Stimulated activated effector memory CD8-positive, alpha-beta T cell treated with anti-CD3 and anti-CD28 coated beads, Interleukin-12 subunit alpha, Interleukin-12 subunit beta, amount 100 ng/mL, for 72 hours (primary cell): ENCODE data around the gene JADE2.
A peak's percentile ranks its signal among the peaks of the same experiment; 100 is the strongest.

Experiments
- ATAC-seq: fragments of 150-1000 bp; cut with Tn5 transposase; 2 replicates; pipeline ENCODE4 v1.10.0; 2021
- DNase-seq, 2 donors: peaks; one replicate each; pipeline ENCODE4 v3.0.0; 2021 to 2022; ENCODE audit warnings: low spot score in 2 of 2
- H3K27ac Mint-ChIP-seq: one replicate; pipeline ENCODE4 v1.8.0; 2022; ENCODE audit warnings: mild to moderate bottlenecking, mixed read lengths
- H3K36me3 Mint-ChIP-seq: one replicate; pipeline ENCODE4 v1.8.0; 2022; ENCODE audit warnings: mild to moderate bottlenecking, mixed read lengths
- H3K4me1 Mint-ChIP-seq: one replicate; pipeline ENCODE4 v1.8.0; 2022; ENCODE audit warnings: mixed read lengths
- H3K4me3 Mint-ChIP-seq: one replicate; pipeline ENCODE4 v1.8.0; 2022; ENCODE audit warnings: mild to moderate bottlenecking, mixed read lengths
- H3K9me3 Mint-ChIP-seq: one replicate; pipeline ENCODE4 v1.8.0; 2022; ENCODE audit warnings: mixed read lengths

The JADE2 gene

DNA sequence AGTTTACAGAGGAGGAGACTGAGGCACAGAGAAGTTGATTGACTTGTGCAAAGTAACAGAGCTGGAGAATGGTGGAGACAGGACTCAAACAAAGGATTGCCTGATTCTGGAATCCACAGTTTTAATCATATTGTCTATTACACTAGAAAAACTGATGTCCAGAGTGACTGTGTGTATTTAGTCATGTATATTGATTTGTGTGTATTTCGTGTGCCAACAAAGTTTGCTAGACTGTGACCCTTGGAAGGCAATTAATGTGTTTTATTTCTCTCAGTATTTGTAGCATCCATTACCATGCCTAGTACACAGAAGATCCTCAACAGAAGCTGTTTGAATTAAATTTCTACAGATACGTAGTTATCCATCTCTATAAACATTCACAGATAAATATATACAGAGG, 5.5 kb upstream of the JADE2 start:
- no peaks in the 10 kb centered on the region for H3K9me3 Mint-ChIP-seq
- peaks cover 11% of the 10 kb centered on the region for H3K36me3 Mint-ChIP-seq
- no peak overlapping the region for H3K4me3 Mint-ChIP-seq
- H3K27ac Mint-ChIP-seq, result no peak overlapping the region
- DNase-seq (no peak), ATAC-seq (no peak)
- H3K4me1 Mint-ChIP-seq, result no peaks in the 10 kb centered on the region

DNA sequence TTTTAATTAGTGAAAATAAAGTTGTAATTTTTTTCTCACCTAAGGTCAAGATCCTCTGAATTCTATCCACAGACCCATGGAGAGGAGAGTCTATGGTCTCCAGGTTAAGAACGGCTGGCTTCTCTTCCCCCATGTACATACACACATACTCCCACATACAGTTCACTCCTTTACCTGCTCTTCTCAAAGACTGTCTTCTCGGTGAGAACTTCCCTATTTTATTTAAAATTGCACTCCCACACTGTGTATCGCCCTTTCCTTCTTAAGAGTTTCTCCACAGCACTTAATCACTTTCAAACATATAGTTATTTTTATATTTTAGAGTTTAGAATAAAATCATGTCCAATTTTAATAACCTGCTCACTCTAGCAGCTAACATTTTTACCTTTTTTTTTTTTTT, 3.6 kb upstream of the JADE2 start:
- peaks cover 21% of the 10 kb centered on the region for H3K36me3 Mint-ChIP-seq
- no peaks in the 10 kb centered on the region for H3K4me1 Mint-ChIP-seq
- H3K4me3 Mint-ChIP-seq, result no peak overlapping the region
- H3K27ac Mint-ChIP-seq, result no peak overlapping the region
- ATAC-seq (no peak), DNase-seq (no peak)
- H3K9me3 Mint-ChIP-seq, result no peaks in the 10 kb centered on the region

DNA sequence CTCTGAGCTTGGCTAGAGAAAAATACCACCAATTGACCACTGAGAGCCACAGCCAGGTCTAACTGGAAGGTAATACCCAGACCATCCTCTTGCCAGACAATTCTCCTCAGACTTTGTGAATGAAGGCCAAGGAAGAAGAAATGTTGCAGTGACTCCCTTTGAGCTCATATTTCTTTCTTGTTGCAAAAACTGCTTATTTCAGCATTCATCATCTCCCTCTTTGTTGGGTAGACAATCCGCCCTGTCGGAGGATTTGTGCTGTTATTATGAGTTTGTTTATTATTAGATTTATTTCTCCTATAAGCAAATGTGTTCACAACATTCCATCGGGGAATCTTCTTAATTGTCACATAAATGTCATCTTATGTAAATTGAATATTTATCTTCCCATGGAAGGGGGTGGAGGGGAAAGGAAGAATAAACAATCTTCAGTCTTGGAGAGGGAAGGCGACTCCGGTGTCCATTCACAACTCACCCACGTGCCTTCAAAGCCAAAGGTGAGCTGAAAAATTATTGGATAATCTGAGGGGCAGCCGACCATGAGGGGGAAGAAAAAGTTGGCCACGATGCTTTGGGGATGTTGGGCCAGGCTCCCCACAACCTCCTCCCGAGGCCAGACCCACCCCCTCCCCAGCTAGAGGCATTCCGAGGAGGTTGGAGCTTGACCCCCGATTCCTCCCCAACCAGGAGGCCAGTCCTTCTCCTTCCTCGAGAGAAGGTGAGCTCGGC, 1.8 kb upstream of the JADE2 start:
- Mint-ChIP-seq H3K4me3 (peak overlapping the region; percentile 88), H3K27ac (peak overlapping the region; percentile 94), H3K36me3 (peaks cover 32% of the 10 kb centered on the region), H3K4me1 (peaks cover 8% of the 10 kb centered on the region), H3K9me3 (no peaks in the 10 kb centered on the region)
- DNase-seq (no peak), ATAC-seq (no peak)

DNA sequence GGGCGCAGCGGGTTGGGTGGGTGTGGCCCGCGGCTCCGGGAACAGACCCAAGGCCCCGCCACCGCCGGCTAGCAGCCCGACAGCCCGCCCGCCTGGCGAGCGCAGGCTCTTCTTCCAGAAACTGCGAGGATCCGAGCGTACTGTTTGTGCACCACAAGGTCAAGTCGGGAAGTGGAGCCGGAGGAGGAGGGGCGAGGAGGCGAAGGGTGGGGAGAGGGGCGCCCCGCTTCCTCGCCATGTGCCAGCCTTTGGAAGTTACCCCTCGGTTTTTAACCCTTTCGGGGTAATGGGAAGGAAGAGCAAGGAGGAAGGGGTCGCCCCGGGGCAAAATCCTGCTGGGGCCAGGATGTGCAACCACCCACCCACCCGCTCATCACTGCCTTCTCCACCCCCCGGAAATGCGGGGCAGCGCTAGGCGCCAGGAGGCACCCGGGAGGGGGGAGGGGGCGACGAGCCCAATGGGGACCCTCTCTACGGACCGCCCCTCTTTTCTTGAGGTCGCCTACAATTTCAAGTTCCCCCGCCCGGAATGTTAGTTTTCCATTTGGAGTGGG, 1.1 kb upstream of the JADE2 start:
- peak; percentile 25 for ATAC-seq
- Mint-ChIP-seq H3K4me1 (peaks cover 15% of the 10 kb centered on the region), H3K4me3 (peak overlapping the region; percentile 88)

DNA sequence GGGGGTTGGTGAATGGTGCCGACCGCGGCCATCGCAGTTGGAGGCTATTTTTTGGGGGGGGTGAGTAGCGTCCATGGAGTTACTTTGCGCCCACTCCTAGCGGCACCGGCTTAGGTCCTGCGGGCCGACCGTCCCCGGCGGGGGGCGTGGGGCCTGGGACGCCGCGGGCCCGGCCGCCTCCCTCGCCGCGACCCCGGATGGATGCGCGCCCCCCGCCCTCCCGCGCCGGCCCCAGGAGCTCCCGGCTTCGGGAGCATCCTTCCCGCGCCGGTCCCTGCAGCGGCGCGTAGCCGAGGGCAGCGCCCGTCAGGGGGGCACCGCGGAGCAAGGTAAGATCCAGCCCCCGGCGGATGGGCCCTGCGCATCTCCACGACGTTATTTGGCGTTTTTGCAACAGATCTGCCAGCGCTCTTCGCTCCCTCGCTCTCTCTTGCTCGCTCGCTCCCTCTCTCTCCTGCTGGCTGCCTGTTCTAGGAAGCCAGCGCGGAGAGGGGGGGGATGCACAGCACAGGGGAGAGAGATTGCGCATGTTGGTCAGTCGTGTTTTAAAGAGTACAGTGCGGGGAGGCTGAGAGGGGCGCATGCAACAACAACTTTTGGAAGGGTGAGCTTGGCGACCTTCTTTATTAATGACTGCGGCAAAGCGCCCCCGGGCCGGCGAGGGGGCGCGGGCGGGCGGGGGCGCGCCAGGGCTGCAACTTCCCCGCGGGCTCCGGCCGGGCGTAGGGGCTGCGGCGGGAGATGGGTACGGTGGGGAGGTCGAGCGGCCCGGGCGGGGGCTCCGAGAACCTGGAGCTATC, 413 bp downstream of the JADE2 start:
- H3K4me3 Mint-ChIP-seq, result peak overlapping the region; percentile 88
- peaks cover 32% of the 10 kb centered on the region for H3K36me3 Mint-ChIP-seq
- peak; percentile 9 for ATAC-seq
- peak in 1 of 2 donors; percentile 73 for DNase-seq
- H3K4me1 Mint-ChIP-seq, result peaks cover 30% of the 10 kb centered on the region
- H3K27ac Mint-ChIP-seq, result peak overlapping the region; percentile 94
- no peaks in the 10 kb centered on the region for H3K9me3 Mint-ChIP-seq

More for the DNA sequence above, 1.1 kb upstream of the JADE2 start:
- H3K36me3 Mint-ChIP-seq, result peaks cover 32% of the 10 kb centered on the region
- H3K9me3 Mint-ChIP-seq, result no peaks in the 10 kb centered on the region
- peak overlapping the region; percentile 94 for H3K27ac Mint-ChIP-seq
- DNase-seq, result peak; percentile 49 to 82

DNA sequence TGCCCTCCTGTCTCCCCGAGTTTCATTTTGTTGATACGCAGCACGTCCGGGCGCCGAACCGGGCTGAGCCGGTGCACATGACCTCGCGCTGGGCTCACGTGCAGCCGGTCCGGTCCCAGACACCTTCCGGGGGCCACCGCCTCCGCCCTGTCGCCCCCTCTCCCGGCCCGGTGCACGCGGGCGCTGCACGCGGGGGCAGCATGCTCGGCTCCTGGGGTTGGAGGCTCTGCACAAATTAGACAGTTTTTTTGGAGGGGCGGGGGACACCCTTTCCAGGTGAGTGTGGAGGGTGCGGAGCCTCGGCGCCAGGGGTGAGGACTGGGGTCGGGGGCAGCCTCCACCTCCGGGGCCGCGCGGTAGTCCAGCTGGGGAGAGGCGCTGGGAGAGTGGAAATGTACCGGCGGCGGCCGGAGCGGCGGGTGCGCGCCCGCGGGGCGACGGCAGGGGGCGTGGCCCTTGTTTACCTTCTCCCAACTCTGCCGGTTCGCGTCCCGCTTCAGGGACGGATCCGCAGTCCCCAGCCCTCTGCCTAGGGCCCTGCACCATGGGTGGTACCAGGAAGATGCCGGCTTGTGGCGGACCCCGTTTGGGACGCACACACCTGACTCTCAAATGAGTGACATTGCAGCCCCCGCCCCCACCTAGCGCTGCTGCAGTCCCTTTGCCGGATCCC, 1.1 kb downstream of the JADE2 start:
- H3K4me1 Mint-ChIP-seq, result peaks cover 36% of the 10 kb centered on the region
- H3K27ac Mint-ChIP-seq, result peak overlapping the region; percentile 94
- DNase-seq (no peak), ATAC-seq (peak; percentile 58)
- H3K4me3 Mint-ChIP-seq, result peak overlapping the region; percentile 88
- H3K9me3 Mint-ChIP-seq, result no peaks in the 10 kb centered on the region
- H3K36me3 Mint-ChIP-seq, result peaks cover 32% of the 10 kb centered on the region

DNA sequence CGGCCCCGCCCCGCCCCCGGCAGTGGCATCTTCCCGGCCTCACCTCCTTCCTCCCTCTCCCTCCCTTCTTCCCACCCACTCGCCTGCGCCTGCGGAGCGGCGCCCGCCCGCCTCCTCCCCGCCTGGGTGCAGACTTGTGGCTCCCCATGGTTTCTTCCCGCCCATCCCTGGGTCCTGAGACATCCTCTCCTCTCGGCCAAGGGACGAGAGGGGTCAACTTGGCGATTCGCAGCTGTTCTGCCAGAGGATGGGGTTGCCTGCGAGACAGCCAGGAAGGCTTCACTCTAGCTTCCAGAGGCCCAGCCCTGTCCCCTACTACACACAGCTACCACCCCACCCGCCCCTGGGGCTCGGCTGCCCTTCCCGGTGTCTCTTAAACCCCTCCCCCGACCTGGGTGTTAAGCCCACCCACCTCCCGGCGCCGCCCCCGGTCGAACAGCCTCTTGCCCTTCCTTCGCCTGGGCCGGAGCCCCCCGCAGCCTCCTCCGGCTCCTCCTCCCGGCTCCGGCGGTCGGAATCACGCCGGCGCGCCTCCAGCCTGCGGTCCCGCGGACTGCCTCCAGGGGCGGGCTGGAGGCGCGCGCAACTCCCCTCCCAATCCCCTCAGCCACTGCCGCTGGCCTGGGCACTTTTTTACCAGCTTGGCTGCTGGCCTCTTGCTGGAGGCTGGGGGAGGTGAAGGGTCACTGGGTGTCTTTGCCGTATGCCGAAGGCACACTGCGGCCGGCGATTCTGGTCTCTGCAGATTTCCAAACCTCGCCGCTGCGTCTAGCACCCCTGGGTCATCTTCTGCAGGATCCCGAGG, 1.9 kb downstream of the JADE2 start:
- Mint-ChIP-seq H3K36me3 (peaks cover 32% of the 10 kb centered on the region), H3K4me1 (peaks cover 43% of the 10 kb centered on the region), H3K27ac (peak overlapping the region; percentile 94), H3K9me3 (no peaks in the 10 kb centered on the region), H3K4me3 (peak overlapping the region; percentile 88)
- DNase-seq (peak; percentile 75 to 91), ATAC-seq (peak; percentile 72)

DNA sequence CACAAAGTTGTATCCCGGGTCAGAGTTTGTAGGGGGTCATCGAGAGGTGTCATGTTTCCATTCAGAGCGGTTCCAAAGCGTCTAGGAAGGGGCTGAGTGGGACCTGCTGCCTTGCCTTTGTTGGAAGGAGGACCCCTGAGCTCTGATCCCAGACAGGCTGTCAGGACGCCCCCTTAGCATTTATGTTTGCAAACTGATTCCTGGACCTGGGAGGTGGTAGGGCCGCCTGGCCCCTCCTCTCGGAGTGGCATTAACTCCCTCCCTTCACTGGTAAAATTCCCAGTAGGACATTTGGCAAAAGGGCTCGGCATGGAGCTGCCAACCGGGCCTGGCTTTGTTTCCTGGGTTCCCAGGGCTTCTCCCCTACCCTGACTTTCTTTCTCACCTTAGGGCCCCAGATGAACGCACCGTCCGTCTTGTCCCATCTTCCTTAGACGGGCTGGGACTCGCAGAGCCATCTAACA, 2.5 kb downstream of the JADE2 start:
- ATAC-seq (no peak), DNase-seq (no peak)
- H3K4me1 Mint-ChIP-seq, result peaks cover 44% of the 10 kb centered on the region
- H3K27ac Mint-ChIP-seq, result peak overlapping the region; percentile 94
- no peaks in the 10 kb centered on the region for H3K9me3 Mint-ChIP-seq
- H3K4me3 Mint-ChIP-seq, result peak overlapping the region; percentile 88
- peaks cover 32% of the 10 kb centered on the region for H3K36me3 Mint-ChIP-seq

DNA sequence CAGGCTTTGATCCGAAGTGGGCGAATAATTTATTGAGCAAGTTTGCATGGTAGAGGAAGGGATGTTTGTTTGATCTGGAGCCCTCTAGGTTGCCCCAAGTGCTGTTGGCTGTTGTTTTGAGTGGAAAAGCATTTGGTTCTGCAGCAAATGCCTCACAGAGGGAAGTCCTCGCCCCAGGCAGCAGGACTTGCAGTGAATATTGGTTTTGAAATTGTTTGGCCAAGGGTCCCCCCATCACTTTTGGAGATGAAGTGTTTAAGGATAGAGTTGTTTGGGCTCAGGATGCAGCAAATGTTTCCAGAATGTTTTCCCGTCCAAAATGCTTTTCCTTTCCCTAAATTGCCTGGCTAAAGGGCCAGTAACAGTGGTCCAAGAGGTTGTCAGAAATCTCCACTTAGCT, 3.1 kb downstream of the JADE2 start:
- H3K36me3 Mint-ChIP-seq, result peaks cover 32% of the 10 kb centered on the region
- H3K27ac Mint-ChIP-seq, result peak overlapping the region; percentile 94
- H3K4me3 Mint-ChIP-seq, result peak overlapping the region; percentile 88
- peaks cover 44% of the 10 kb centered on the region for H3K4me1 Mint-ChIP-seq
- DNase-seq, result no peak
- no peaks in the 10 kb centered on the region for H3K9me3 Mint-ChIP-seq
- ATAC-seq, result no peak

DNA sequence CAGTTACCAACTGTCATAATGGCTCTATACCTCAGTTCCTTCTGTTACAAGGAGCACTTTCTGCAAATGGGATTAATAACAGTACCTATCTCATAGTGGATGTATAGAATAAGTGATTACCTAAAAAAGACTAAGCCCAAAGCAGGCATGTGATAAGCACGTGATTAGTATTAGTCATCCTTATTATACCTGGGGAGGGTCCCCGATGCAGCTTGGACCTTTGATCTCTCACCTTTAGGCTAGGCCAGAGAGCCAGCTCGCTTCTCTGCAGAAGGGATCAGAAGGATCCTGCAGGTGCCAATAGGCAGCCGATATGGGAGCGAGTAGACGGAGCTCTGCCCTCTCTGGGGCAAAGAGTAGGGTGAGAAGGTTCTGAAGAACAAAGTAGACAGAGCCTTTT, 4.0 kb downstream of the JADE2 start:
- peaks cover 53% of the 10 kb centered on the region for H3K4me1 Mint-ChIP-seq
- no peak for DNase-seq
- H3K9me3 Mint-ChIP-seq, result no peaks in the 10 kb centered on the region
- H3K36me3 Mint-ChIP-seq, result peaks cover 26% of the 10 kb centered on the region
- no peak overlapping the region for H3K4me3 Mint-ChIP-seq
- no peak for ATAC-seq
- peak overlapping the region; percentile 94 for H3K27ac Mint-ChIP-seq

DNA sequence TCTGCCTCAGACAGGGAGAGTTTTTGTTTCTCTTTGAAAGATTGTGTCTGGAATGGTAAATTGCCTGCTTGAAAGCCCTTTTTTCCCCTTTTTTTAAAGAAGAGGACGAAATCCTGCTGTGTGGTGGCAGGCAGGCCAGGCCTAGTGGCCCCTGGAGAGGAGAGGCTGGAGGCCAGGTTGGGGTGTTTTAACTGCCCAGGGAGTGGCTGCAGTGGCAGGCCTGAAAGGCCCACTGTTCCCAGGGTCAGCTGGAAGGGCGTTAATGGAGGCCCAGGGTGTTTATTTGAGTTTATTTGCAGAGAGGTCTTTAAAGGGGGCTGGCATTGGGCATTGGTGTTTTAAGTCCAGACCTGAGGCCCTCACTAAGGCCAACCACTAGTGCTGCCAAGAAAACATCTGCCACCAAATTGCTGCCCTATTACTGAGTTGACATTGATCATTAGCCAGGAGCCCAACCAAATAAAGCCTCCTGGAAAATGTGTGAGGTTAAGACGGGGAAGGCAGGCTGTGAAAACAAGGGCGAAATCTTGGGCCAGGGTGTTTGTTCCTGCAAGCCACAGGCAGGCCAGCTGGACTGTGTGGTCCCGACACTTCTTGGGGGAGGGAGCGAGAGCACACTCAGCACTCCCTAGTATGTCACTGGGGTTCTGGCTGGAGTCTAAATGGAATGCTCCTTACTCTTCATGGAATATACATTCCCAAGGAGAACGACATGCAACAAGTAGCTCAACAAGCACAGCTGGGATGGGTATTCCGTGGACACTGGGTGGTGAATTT, 5.0 kb downstream of the JADE2 start:
- H3K4me1 Mint-ChIP-seq, result peaks cover 64% of the 10 kb centered on the region
- no peak overlapping the region for H3K4me3 Mint-ChIP-seq
- peak overlapping the region; percentile 82 for H3K27ac Mint-ChIP-seq
- H3K9me3 Mint-ChIP-seq, result no peaks in the 10 kb centered on the region
- no peak for ATAC-seq
- DNase-seq, result no peak
- H3K36me3 Mint-ChIP-seq, result peaks cover 19% of the 10 kb centered on the region

DNA sequence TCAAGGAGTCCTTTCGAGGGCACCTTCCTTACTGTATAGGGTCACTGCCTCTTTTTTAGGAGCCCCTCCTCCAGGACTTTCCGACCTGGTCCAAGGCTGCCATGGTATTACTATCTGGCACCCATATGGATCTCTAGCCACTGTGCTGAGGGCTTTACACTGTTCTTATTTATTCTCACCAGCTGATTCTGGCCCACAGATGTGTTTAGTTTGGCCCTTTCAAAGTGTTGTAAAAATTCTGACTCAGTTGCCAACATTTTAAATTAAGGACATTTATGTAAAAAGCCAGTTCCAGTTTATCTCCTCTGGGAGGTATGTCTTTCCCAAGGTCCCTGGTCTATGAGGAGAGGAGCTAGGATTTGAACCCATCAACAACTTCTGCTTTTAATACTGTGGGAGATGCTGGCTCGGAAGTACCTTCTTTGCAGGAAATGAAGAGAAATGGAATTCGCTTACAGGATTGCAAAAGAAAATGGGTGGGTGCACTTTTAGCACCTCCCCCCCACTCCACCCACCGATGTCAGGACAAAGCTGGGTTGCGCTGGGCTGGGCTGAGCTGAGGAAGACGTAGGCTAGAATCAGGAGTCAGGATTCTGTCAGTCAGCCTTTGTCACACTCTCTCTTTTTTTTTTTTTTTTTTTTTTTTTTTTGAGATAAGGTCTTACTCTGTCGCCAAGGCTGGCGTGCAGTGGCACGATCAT, 7.8 kb downstream of the JADE2 start:
- Mint-ChIP-seq H3K9me3 (no peaks in the 10 kb centered on the region), H3K27ac (peak overlapping the region; percentile 82), H3K4me3 (no peak overlapping the region), H3K4me1 (peaks cover 88% of the 10 kb centered on the region), H3K36me3 (peaks cover 25% of the 10 kb centered on the region)
- DNase-seq, result no peak
- no peak for ATAC-seq

DNA sequence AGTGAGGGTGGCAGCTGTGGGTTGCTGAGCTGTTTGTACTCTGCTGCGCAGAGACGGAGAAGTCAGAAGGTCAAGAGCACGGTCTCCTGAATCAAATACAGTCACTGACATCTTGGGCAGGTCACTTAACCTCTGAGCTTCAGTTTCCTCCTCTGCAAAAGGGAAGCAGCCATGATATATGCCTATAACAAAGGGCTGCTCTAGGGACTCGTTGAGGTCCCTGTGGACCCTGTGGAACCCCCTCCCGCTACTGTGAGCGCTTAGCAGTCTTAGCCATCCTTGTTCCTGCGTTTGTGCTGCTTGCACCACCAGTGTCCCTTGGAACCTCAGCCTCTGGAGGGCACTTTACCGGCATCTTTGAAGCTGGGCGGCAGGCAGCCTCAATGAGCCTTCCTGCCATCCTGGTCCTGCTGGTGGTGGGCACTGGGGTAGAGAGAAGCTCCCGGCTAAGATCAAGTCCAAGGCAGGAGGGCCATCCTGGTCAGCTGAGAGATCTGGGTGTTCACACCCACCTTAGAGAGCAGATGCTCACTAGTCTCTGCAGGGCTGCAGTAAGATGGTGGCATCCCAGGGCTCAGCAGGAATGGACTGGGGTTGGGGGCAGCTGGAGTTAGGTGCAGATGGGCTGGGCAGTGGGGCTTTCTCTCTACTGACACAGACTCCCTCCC, 8.7 kb downstream of the JADE2 start:
- H3K4me3 Mint-ChIP-seq, result no peak overlapping the region
- H3K27ac Mint-ChIP-seq, result peak overlapping the region; percentile 87
- DNase-seq (no peak), ATAC-seq (no peak)
- peaks cover 29% of the 10 kb centered on the region for H3K36me3 Mint-ChIP-seq
- peaks cover 81% of the 10 kb centered on the region for H3K4me1 Mint-ChIP-seq
- H3K9me3 Mint-ChIP-seq, result no peaks in the 10 kb centered on the region
